ENCODE data around the gene SYNE2.
"Not testable (repeated sequence)": the region's sequence is repeated elsewhere in the genome, so short reads cannot be mapped to it uniquely, and the experiment has no call there.

SYNE2 gene

DNA sequence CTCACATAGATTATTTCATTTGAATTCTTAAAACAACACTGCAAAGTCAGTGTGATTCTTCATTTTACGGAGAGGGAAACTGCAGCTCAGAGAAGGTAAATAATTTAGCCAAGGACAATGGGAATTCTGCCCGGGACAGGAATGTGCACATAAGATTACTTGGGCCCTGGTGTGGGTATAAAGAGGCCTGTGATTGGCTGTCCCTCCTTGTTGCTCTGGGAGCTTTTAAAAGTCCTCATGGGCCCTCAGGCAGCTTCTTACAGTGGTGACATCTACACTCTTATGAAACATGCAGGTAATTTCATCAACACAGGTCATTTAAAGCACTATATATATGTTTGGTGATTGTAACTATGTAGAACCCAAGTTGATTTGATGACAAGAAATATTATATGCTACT is 341.0 kb downstream of the SYNE2 start:
- no peak for DNase-seq (ENCODE audit: low read depth)

DNA sequence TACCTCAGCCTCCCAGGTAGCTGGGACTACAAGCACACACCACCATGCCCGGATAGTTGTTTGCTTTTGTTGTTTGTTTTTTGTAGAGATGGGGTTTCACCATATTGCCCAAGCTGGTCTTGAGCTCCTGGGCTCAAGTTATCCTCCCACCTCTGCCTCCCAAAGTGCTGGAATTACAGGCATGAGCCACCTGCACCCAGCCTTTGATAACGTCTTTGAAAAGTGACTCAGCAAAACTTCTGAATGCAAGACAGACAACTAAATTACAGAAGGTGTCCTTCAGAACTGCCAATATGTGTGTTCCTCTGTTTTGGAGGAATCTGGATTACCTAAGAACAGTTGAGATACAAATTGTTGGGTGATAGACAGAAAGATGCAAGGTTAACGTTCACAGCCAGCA is 341.6 kb downstream of the SYNE2 start:
- no peak for DNase-seq (ENCODE audit: low read depth)

DNA sequence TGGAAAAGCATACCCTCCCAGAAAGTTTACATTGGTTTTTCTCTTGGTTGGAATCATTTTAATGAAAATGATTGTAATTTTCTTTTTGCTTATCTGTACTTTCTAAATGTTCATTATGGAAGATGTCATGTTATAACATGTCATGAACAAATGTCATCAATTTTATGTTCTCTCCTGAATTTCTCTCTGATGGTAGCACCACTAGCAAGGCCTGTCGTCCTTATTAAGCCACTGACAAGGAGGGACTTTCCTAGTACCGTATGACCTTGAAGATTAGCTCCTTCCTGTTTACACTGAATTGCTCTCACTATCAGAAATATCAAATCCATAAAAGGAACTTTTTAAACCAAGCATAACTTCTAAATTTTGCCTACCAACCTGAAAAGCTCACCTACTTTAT is 342.4 kb downstream of the SYNE2 start:
- no peak for DNase-seq (ENCODE audit: low read depth)

DNA sequence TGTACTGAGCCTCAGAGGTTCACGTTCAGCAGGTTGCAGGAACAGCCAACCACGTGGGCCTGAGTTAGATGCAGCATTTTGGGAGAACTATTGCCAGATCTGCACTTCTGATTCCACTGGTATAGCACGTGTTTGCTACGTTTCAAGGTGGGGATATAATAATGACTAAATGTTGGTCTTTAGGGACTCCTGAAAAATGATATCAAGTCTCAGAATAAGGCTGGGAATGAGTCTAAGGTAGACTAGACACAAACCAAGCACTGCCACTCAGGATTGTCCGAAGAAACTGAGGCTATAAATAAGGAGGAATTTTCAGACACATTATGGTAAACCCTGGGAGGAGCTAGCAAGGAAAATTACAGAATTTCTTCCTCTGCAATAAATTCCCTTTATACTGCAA is 343.3 kb downstream of the SYNE2 start:
- DNase-seq (ENCODE audit: low read depth), result no peak

DNA sequence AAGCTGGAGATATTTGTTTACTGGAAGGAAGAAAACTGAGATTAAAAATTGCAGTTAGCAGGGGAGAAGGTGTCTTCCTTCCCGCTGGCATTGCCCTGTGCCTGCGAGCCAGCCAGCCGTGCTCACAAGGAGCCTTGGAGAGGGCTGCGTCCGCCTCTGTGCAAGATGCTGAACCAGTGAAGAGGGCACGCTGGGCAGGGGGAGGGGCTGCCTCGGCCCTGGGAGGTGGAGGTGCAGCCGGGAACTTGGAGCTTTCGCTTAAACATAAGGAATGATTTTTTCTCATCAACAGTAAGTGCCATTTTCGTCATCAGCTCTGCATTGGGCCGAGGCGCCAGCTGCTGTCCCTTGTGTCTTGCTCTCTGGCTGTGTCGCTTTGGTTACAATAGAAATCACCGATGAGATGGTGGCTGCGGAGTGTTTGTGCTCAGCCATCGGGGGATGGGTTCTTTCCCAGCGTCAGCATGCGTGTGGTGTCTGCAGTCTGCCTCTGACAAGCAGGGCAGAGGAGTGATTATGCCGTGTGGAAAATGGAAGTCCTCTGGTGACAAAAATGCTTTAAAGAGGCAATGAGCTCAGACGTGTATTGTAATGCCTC is 344.1 kb downstream of the SYNE2 start:
- DNase-seq (ENCODE audit: low read depth), result peak; percentile 65

DNA sequence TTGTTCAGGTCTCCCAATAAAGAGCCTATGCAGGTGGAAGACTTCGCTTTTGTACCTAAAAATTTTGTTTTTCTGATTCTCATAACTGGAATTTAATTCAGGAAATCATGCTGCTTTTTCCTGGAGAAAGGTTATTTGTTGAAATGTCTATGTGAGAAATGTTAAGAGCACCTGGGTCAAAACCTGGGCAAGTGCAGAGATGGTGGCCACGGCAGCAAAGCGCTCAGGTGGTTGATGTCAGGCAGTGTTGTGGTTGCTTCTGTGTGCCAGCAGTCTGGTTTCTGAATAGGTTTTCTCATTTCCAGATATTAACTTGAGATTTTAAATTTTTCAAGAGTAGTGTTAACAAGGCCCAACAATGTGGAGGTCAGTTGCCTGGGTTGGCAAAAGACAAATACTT is 345.2 kb downstream of the SYNE2 start:
- no peak for DNase-seq (ENCODE audit: low read depth)

DNA sequence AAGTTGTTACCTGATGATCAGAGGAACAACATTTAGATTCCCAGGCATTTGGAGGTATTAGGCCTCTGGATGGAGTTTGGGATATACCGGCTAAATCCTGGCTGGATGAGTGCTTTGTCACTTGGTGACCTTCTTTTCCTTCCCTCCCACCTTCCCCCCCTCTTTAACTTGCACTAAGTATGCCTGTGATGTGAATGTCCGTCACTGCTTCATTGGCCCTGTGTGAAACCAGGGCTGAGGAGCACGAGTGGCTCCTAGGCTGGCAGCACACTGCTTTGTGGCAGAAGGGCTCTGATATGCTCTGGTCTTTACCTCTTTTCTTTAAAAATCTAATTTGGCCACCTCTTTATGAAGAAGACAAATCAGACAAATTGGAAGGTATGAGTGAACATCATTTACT is 345.7 kb downstream of the SYNE2 start:
- DNase-seq (ENCODE audit: low read depth), result no peak

DNA sequence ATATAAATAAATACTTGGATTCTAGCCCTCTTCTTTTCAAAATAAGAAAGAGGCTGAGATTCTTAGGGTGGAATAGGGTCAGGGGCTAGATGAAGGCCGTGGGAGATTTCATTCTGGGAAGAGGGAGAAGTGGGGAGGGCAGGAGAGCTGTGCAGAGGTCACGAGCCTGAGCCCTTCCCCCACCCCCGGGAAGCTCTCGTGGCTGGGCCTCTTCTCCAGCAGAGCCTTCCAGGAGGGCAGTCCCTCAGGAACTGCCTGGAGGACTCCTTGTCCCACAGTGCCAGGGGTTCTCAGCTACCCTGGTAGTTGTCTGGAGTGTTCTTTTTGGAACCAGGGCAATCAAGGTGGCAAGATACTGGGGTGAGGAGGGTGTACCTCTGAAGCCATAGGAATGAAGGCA is 347.4 kb downstream of the SYNE2 start:
- peak; percentile 50 for DNase-seq (ENCODE audit: low read depth)

DNA sequence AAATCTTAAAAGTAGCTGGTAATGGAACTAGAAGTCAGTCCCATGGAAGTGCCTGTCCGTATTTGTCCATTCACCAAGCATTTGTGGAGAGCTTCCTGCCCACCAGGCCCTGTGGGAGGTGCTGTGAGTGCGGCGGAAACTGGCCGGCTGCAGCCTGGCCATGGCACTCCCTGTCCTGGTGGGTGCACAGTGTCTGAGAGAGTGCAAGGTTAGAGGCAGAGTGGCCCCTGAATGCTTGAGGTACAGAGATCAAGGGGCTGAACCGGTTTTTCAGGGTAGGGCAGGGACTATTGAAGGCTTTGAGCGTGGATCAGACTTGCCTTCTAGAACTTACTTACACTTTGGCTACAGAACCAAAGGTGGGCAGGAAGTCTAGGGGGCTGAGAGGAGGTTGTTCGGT is 348.5 kb downstream of the SYNE2 start:
- DNase-seq (ENCODE audit: low read depth), result no peak

DNA sequence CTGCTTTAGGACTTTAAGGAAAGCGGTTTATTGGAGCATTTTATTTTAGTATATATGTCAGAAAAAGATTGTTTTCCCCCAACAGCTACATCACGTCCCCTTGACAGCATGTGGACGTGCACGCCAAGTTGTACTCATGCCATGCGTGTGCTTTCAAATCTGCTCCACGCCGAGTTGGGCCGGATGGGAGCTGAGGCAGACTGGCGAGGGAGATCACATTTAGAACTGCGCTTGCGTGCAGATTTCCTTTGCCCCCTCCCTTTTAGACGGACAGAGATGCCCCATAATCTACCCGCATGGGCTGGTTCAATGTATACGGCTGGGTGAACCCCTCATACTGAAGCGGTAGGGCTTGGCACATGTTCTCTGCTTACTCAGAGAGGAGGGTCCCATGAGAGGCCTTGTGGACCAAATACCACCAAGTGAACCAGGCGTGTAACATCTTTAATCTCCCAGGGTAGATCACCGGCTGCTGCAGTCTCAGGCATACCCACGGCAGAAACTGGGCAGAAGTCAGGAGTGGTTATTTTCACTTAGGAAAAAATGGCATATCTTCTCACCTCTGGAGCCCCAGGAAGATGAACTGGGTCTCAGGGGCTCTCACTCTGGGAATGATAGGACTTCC is 349.2 kb downstream of the SYNE2 start:
- no peak for DNase-seq (ENCODE audit: low read depth)

DNA sequence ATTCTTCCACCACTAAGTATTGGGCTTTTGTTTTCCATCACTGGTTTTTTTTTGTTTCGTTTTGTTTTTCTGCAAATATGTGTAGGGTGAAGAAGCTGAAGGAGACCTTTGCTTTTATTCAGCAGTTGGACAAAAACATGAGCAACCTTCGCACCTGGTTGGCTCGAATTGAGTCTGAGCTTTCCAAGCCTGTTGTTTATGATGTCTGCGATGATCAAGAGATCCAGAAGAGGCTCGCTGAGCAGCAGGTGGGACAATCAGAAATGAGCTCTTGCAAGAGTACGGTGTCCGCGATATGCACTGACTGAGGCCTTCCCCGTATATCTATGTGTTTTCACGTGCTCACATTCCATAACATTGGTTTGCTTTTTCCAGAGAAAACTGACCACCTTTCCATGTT is 349.9 kb downstream of the SYNE2 start:
- no peak for DNase-seq (ENCODE audit: low read depth)

DNA sequence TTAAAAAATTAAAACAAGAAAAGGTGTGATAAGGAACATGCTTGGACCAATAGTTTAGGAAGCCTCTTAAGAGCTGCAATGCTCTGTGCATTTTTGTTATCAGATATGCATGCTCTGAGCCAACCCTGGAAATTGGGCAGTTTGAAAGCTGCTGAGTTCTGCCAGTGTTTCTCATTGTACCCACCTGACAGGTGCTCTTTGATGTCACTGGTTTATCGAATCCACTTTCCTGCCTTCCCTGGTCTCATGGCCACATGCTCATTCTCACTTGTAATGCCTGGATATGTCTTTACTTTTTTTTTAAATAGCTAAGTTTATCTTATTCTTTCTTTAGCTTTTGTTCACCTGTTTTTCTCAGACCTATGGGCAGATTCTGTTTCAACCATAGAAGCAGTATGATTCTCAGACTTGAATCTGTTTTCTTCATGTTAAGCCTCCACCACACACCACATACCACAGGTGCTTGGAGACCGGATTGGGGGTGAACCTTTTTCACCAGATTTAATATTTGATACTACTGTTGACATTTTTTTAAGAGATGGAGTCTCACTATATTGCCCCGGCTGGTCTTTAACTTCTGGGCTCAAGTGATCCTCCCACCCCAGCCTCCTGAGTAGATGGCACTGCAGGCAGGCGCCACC is 350.7 kb downstream of the SYNE2 start:
- DNase-seq (ENCODE audit: low read depth), result no peak

DNA sequence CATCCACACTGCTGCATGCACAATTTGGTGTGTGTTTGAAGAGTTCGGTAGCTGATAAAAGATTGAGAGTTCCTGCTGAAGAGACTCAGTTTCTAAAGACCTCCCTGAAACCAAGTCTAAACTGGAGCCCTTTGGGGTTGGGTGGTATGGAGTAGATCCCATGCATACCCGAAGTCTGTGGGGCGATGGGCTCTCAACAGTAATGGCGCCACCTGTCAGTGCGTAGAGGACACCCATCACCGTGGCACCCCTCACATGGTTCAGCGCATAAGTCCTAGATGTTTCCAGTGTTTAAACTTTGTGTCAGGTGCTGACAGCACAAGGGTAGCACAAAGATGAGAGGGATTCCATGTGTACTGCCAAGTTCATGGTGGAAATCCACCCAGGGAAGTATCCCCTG is 355.5 kb downstream of the SYNE2 start:
- DNase-seq (ENCODE audit: low read depth), result no peak

DNA sequence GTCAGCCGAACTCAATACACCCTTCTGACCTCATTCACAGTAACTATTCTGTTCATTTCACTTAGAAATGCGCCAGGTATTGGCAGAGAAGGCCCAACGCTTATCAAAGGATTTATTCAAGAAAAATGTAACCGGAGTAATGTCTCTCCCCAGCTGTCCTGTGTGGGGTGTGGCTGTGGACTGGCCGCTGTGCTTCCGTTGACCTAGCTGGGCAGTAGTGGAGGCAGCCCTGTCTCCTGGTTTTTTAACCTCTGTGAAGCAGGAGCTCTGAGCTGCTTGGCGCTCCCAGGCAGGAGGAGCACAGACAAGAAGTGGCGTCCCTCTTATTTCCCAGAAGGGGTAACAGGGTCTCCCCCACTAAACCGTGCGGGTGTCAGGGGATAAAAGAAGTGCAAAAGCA is 356.2 kb downstream of the SYNE2 start:
- DNase-seq (ENCODE audit: low read depth), result no peak

DNA sequence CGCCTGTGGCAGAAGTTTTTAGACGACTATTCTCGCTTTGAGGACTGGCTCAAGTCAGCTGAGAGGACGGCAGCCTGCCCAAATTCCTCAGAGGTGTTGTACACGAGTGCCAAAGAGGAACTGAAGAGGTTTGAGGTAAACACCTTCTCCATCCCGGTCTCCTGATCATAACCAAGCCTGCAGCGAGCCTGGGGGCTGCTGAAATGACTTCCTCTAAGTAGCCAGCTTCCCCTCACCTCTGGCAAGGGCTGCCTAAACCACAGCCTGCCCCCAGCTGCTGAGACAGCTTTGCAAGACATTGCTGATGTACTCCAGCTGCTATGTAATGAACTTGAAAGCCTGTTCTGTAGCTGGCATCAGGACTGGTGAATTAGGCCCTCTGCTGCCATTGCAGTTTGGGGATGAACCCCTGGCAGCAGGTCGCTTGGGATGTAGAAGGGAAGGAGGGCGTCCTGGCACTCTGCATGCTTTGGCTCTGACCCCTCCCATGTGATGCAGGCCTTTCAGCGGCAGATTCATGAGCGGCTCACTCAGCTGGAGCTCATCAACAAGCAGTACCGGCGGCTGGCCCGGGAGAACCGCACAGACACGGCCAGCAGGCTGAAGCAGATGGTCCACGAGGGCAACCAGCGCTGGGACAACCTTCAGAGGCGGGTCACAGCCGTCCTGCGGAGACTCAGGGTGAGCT is 356.8 kb downstream of the SYNE2 start:
- no peak for DNase-seq (ENCODE audit: low read depth)

DNA sequence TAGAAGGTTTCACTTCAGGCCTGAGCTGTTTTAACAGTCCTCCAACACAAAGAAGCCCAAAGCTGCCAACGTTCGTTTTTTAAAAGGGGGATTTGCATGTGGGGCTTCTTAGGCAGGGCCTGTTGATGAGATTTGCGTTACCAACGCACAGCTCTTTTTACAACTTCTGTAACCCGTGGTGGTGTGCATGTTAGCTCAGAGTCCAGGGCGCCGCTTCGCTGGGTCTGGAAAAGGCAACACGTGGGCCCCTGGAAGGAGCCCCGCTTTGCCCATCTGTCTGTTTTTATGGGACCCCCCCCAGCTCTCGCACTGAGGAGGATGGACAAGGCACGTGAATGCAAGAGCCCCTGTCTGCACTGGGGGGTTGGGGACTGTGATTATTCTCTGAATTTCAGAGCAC is 357.4 kb downstream of the SYNE2 start:
- DNase-seq (ENCODE audit: low read depth), result no peak

DNA sequence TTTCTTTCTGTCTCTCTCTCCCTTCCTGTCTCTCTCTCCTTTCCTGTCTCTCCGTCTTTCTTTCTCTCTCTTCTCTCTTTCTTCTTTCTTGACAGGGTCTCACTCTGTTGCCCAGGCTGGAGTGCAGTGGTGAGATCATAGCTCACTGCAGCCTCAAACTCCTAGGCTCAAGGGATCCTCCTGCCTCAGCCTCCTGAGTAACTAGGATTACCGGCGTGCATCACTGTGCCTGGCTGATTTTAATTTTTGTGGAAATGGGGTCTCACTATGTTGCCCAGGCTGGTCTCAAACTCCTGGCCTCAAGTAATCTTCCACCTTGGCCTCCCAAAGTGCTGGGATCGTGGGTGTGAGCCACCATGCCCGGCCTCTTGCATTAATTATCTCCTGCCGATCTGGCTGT is 358.1 kb downstream of the SYNE2 start:
- DNase-seq (ENCODE audit: low read depth), result not testable (repeated sequence)

DNA sequence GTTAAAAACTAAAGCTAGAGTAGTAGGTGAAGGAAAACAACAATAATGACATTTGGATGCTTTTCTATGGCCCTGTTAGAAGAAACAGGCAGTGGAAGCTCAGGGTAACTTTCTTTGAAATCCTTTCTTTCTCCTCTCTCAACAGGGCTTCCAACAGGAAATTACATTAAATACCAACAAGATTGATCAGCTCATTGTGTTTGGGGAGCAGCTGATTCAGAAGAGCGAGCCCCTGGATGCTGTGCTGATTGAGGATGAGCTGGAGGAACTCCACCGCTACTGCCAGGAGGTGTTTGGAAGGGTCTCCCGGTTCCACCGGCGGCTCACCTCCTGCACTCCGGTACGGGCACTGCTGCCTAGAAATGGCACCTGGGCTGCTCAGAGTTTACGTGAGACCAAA is 359.9 kb downstream of the SYNE2 start:
- no peak for DNase-seq (ENCODE audit: low read depth)

DNA sequence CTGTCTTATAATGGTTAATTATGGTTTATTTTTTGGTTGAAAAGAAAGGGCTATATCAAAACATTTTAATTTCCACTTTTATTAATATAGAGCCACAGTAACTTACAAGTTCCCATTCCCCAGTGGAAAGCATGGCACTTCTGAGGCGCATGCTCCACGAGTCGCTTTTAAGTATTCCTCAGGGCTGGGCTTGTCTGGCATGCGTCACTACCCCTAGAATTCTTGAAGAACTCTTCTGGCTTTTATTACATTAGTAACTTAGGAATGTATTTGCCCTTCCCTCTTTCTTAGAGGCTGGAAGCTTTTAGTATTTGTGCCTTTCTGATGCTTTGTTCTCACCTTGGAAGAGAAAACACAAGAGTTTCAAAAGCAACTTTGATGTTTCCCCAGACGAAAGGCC is 360.3 kb downstream of the SYNE2 start:
- peak; percentile 52 for DNase-seq (ENCODE audit: low read depth)

DNA sequence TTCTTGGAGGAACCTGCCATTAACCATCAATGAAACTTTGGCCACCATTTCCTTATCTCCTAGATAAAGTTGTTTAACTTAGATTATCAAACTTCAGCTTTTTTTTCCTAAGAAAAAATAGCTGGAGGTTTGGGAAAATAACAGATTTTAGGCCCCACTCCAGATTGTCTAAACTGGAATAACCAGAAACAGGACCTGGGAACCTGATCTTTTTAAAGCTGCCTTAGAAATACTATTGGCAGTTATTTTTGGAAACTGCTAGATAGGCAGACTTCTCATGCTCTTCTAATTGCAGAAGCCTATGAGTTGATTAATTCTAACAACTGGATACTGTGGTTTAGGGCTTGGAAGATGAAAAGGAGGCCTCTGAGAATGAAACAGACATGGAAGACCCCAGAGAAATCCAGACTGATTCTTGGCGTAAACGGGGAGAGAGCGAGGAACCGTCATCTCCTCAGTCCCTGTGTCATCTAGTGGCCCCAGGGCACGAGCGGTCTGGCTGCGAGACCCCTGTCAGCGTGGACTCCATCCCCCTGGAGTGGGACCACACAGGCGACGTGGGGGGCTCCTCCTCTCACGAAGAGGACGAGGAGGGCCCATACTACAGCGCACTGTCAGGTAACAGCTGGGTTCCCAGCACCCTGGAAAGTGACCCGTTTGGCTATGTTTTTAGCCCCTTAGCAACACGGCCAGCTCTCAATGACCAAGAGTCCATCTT is 361.2 kb downstream of the SYNE2 start:
- no peak for DNase-seq (ENCODE audit: low read depth)

DNA sequence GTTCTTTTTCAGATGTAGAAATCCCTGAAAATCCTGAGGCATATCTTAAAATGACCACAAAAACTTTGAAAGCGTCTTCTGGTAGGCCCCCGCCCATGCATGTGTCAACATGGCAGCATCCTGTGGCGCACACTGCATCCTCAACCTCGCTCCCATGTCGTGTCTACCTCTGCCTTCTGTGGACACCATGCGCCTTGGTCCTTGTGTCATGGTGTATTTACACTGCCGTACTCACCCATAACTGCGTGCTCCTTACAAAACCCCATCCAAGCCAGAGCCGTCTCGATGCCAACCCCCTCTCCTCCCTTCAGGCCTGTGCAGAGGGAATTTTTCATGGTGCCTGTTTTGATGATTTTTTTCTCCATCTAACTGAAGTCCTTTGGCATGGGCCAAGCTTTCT is 362.5 kb downstream of the SYNE2 start:
- DNase-seq (ENCODE audit: low read depth), result no peak

DNA sequence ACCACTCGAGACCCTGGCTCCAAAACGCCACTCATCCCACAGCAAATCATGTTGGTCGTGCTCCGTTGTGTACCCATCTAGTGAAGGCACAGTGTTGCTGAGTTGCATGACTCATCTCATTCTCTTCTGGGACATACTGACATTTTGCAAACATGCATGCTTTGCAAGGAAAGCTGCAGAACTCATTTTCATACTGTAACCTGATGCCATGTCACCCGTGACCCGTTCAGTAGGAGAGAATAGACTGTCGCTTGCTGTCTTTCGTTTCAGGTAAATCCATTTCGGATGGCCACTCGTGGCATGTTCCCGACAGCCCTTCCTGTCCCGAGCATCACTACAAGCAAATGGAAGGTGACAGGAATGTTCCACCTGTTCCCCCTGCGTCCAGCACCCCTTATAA is 363.2 kb downstream of the SYNE2 start:
- DNase-seq (ENCODE audit: low read depth), result no peak

DNA sequence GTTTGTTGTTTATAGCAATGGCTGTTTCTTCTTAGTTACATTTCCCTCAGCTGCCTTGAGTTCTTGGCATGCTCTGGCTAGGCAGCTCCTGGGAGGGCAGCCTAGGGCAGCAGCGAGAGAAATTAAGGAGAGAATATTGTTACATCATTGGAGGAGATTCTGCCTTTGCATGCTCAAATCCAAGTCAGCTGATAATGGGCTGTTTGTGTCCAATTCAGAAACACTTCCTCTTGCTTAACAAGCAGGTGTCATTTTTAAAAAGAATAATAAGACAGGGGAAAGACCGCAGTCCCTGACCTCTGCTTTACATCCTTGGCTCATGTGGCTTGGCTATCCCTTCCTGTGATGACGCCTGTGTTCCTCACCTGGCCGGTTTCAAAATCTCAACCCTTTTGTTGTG is 364.5 kb downstream of the SYNE2 start:
- no peak for DNase-seq (ENCODE audit: low read depth)
